Pancreas (tissue), 10 donors: ENCODE measurements around the gene HOXD10. TPM values are rescaled to one million over a fixed set of nuclear protein-coding genes. Genes with fewer than 3 reads are reported as not detected.

ENCODE experiments used
- ATAC-seq, 4 donors: fragments of 200-7000 bp; cut with Tn5 transposase; one replicate each; pipeline versions ENCODE4 v1.8.0 to v1.9.1; 2020; ENCODE audit warnings: mild to moderate bottlenecking in 4 of 4, moderate library complexity in 4 of 4
- DNase-seq, 6 donors: peaks; one replicate each; pipeline ENCODE4 v3.0.0-alpha.2; 2020
- FAIRE-seq: peaks from 2 replicates; lab custom pipeline; 2012; peaks lifted over from hg19 to GRCh38; lab: Jason Lieb, UNC
- H3K27ac ChIP-seq, 4 donors: fragments of 200-600 bp; sonication (generic); 1 replicate in 3 of 4; 2 replicates in 1 of 4; pipeline versions ENCODE4 v1.5.0 to v1.8.0; 2020
- H3K27me3 ChIP-seq, 4 donors: fragments of 200-600 bp; one replicate each; pipeline ENCODE4 v1.8.0; 2021
- H3K36me3 ChIP-seq, 3 donors: fragments of 200-600 bp; sonication (generic) in 1 of 3; one replicate each; pipeline versions ENCODE4 v1.5.0 to v1.8.0; 2020 to 2021
- H3K4me1 ChIP-seq, 3 donors: fragments of 200-600 bp; one replicate each; pipeline ENCODE4 v1.8.0; 2021
- H3K4me3 ChIP-seq, 4 donors: fragments of 200-600 bp; sonication (generic) in 2 of 4; one replicate each; pipeline versions ENCODE4 v1.5.0 to v1.8.0; 2020 to 2021
- H3K9me3 ChIP-seq, 4 donors: fragments of 200-600 bp; one replicate each; pipeline ENCODE4 v1.8.0; 2021
- WGBS, 2 donors: extraction: QIAGEN DNeasy Blood & Tissue Kit; methylation state at CpG; one replicate each; pipeline ENCODE4 v1.1.7; 2013; 5-methylcytosine and 5-hydroxymethylcytosine counted together
- intact Hi-C, 3 donors: fragments of 100-400 bp; cut with DNase I; formaldehyde crosslinking; loops; one replicate each; pipeline versions ENCODE4 v1.11.1 to v1.14.2; 2022
- polyA plus RNA-seq, 2 donors: library from polyadenylated mRNA; stranded (reverse); fragments of 200-250 nt; gene quantifications; one replicate each; pipeline ENCODE4 v1.2.3, GENCODE V29; 2013
- total RNA-seq, 6 donors: library from RNA; stranded (reverse); fragmentation: NEBNext Ultra II Directional in 4 of 6; extraction: Animal tissue kit (Norgen Biotek cat#: 25700) in 4 of 6; gene quantifications; one replicate each; pipeline versions ENCODE4 v1.2.1 to v1.2.4, GENCODE V29; 2021 to 2023
- TF ChIP-seq, protein P1 (sequence below), 4 donors: fragments of 200-600 bp; sonication (generic) in 3 of 4; IDR thresholded peaks; one replicate each; pipeline versions ENCODE4 v1.5.0 to v1.8.0; 2021; ENCODE audit warnings: antibody characterized with exemption in 4 of 4
- donor health status: healthy with polysubstance abuse.
- donor health status: DM: no; HTN: no; CAD: no; lungs with moderate emphysema.
- donor health status: DM: no; HTN: no; CAD: no.
- donor health status: control.
- donor health status: control.
- donor health status: Bipolar disorder and iron deficiency.
- donor health status: DM: yes; HTN: yes; CAD: no.
- donor health status: DM: no; HTN: no; CAD: no.
- donor health status: DM: no; HTN: no; CAD: no.
- donor health status: DM: yes; HTN: yes; CAD: no.

The HOXD10 gene
- total and polyA plus RNA-seq, 8 donors: not detected

DNA sequence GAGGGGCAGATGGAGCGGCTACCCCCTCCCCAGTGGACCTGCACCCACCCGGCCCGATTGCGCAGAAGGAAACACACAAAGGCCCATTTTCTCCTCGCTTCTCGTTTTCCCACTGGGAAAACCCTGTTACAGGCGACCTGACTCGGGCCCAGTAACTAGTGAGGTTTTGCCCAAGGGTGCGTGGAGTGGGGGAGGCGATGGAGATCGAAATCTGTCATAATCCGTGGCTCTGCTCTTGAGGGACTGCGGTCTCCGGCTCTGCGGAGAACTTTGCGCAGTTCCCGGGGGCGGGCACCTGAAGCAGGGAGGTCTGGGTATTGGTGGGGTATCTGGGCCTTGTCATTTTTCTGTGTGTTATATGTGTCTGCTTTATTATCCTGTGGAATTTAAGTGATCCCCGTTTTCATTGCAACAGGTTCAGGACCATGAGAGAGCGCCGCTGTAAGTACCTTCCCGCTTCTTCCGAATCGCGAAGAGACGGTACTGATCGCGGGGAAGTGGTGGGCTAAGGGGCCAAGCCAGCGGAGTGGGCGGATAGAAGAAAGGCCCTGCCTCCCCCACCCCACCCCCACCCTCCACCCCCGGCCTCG, 30.7 kb downstream of the HOXD10 start:
- FAIRE-seq (no peak), ATAC-seq (no peak), DNase-seq (no peak)
- Histone ChIP-seq H3K27ac (no peak overlapping the region), H3K36me3 (no peaks in the 10 kb centered on the region), H3K4me3 (no peak overlapping the region), H3K4me1 (no peaks in the 10 kb centered on the region), H3K27me3 (peaks cover 0 to 15% (median 5%) of the 10 kb centered on the region in 4 donors), H3K9me3 (no peaks in the 10 kb centered on the region)
- TF ChIP-seq, protein P1, sequence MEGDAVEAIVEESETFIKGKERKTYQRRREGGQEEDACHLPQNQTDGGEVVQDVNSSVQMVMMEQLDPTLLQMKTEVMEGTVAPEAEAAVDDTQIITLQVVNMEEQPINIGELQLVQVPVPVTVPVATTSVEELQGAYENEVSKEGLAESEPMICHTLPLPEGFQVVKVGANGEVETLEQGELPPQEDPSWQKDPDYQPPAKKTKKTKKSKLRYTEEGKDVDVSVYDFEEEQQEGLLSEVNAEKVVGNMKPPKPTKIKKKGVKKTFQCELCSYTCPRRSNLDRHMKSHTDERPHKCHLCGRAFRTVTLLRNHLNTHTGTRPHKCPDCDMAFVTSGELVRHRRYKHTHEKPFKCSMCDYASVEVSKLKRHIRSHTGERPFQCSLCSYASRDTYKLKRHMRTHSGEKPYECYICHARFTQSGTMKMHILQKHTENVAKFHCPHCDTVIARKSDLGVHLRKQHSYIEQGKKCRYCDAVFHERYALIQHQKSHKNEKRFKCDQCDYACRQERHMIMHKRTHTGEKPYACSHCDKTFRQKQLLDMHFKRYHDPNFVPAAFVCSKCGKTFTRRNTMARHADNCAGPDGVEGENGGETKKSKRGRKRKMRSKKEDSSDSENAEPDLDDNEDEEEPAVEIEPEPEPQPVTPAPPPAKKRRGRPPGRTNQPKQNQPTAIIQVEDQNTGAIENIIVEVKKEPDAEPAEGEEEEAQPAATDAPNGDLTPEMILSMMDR (IDR thresholded peaks at IDR 0.05): no peak
- intact Hi-C loops: loop anchor here in 1 of 3 donors (10.0 kb wide), 1 partner anchor 497 kb away; no protein-coding TSS in a partner anchor
- WGBS, 2 donors: 9 to 15% methylated on average over 29 to 32 of the region's 32 CpGs

DNA sequence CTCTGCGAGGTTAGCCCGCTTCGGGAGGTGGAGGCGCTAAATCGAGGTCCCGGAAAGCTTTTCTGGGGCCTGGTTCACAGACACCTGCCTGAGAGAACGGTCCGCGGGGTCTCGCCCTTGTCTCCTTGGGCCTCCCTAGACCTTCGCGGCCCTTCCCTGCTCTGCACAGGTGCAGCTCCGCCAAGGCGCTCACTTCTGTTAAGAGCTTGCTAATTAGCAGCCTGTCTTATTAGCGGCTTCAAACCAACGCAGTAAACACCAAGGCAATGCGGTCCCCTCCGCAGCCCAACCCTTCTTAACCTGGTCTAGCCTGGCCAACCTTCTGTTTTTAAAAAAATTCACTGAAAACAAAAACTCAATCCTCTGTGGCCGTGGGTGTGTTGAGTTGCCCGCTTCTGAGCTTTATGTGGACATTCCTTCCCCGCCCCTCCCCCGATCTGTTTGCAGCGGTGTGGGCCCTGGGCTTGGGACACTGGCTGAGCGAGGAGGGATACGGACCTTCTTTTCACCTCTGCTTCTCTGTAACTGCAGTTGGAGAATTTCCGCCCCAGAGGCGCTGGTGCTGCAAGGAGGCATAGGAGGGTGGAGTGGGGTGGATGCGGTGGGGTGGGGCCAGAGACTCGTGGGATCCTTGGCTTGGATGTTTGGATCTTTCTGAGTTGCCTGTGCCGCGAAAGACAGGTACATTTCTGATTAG, 31.4 kb downstream of the HOXD10 start:
- H3K4me1 ChIP-seq: no peaks in the 10 kb centered on the region
- TF ChIP-seq, protein P1 (IDR thresholded peaks at IDR 0.05): no peak
- WGBS, 2 donors: 11% methylated on average over 30 to 31 of the region's 31 CpGs
- ATAC-seq: no peak
- peak in 1 of 6 donors; percentile 52 for DNase-seq
- no peaks in the 10 kb centered on the region for H3K9me3 ChIP-seq
- intact Hi-C loops: loop anchor here in 1 of 3 donors (10.0 kb wide), 1 partner anchor 497 kb away; no protein-coding TSS in a partner anchor
- H3K27me3 ChIP-seq: peaks cover 0 to 21% (median 8%) of the 10 kb centered on the region in 4 donors
- H3K4me3 ChIP-seq: no peak overlapping the region
- no peak overlapping the region for H3K27ac ChIP-seq
- no peak for FAIRE-seq
- H3K36me3 ChIP-seq: no peaks in the 10 kb centered on the region

DNA sequence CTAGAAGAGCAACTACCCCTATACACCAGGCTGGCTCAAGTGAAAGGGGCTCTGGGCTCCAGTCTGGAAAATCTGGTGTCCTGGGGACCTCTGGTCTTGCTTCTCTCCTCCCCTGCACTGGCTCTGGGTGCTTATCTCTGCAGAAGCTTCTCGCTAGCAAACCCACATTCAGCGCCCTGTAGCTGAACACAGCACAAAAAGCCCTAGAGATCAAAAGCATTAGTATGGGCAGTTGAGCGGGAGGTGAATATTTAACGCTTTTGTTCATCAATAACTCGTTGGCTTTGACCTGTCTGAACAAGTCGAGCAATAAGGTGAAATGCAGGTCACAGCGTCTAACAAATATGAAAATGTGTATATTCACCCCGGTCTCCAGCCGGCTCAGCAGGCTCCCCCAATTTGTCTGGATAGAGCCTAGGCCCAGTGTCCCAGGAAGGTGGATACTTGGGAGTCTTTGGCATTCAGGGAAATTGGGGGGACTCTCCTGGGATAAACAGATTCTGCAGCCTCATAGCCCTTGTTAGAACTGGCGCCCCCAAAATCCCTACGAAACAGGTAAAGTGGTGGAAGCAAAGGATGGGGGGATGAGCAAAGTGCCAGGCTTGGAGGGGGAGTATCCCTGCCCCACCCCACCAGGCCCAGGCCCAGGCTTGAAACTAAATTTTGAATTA, 32.3 kb downstream of the HOXD10 start:
- H3K9me3 ChIP-seq: no peaks in the 10 kb centered on the region
- ATAC-seq: no peak
- H3K36me3 ChIP-seq: no peaks in the 10 kb centered on the region
- intact Hi-C loops: loop anchor here in 1 of 3 donors (10.0 kb wide), 1 partner anchor 496 kb away; no protein-coding TSS in a partner anchor
- H3K27ac ChIP-seq: no peak overlapping the region
- DNase-seq: no peak
- H3K4me3 ChIP-seq: no peak overlapping the region
- no peak for FAIRE-seq
- TF ChIP-seq, protein P1 (IDR thresholded peaks at IDR 0.05): no peak
- H3K27me3 ChIP-seq: peaks cover 0 to 24% (median 8%) of the 10 kb centered on the region in 4 donors
- no peaks in the 10 kb centered on the region for H3K4me1 ChIP-seq
- 18% methylated on average over 11 of the region's 11 CpGs for WGBS, 2 donors

DNA sequence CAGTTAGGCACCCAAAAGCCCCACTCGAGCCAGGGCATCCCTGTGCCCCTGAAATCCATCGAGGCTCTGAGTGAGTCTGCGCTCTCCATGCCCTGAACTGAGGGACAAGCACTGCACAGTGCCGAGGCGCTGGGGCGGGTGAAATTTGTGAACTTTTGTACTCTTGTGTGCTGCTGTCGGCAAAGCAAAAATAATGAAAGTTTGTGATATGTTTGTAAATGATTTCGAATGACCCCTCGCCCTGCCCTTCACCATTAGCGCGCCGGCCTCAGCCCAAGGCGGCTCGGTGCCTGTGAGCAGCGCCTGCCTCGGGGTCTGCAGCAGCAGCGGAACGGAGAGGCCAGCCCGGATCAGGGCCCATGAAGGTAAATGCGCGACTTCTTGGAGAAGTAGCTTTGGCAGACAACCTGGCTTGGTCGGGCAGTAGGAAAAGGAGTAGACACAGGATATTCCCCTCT, 32.9 kb downstream of the HOXD10 start:
- no peaks in the 10 kb centered on the region for H3K36me3 ChIP-seq
- no peaks in the 10 kb centered on the region for H3K9me3 ChIP-seq
- no peak for ATAC-seq
- no peaks in the 10 kb centered on the region for H3K4me1 ChIP-seq
- H3K27me3 ChIP-seq: peaks cover 0 to 25% (median 10%) of the 10 kb centered on the region in 4 donors
- intact Hi-C loops: loop anchor here in 1 of 3 donors (10.0 kb wide), 1 partner anchor 495 kb away; no protein-coding TSS in a partner anchor
- FAIRE-seq: no peak
- H3K4me3 ChIP-seq: no peak overlapping the region
- TF ChIP-seq, protein P1 (IDR thresholded peaks at IDR 0.05): no peak
- no peak for DNase-seq
- H3K27ac ChIP-seq: no peak overlapping the region
- WGBS, 2 donors: 13 to 15% methylated on average over 22 of the region's 22 CpGs
